ENCODE measurements around the gene ZNF821.

- TF ChIP-seq CTCF (IDR thresholded peaks at IDR 0.05; ENCODE audit: borderline replicate concordance, extremely low read depth, low read length, poor library complexity, severe bottlenecking) (no peak), EZH2 (IDR thresholded peaks at IDR 0.05; ENCODE audit: borderline replicate concordance, low read depth, low read length, severe bottlenecking) (no peak)
Measured at GRCh38 chr16:71847096-71847495, 36.9 kb downstream of the ZNF821 start.

All from DND-41 (cell line).